GM10248 (cell line): Measurements from ENCODE around the gene ZNF414.

ENCODE experiments used
- CTCF ChIA-PET: fragments of 300-600 bp; sonication (Branson Sonifier 250); formaldehyde crosslinking; extraction: SDS; loops from one replicate; lab custom pipeline; 2021; ENCODE audit warnings: antibody characterized with exemption; lab: Yijun Ruan, JAX
- POLR2A ChIA-PET: fragments of 350-650 bp; sonication (Branson Sonifier 250); formaldehyde crosslinking; extraction: SDS; loops from one replicate; lab custom pipeline; 2020; ENCODE audit warnings: antibody characterized with exemption; lab: Yijun Ruan, JAX
- DNase-seq: peaks from one replicate; pipeline ENCODE4 v3.0.0; 2012; ENCODE audit errors: extremely low spot score
- CTCF ChIP-seq: IDR thresholded peaks from 2 replicates; pipeline ENCODE4 v1.5.1; 2012; ENCODE audit warnings: mild to moderate bottlenecking, low read depth; ENCODE audit errors: extremely low read depth, missing control alignments, control extremely low read depth

The ZNF414 gene

GRCh38 chr19:8468124-8468523, 45.8 kb downstream of the ZNF414 start:
- no peak for TF ChIP-seq CTCF
- POLR2A ChIA-PET, result no interaction called here
- CTCF ChIA-PET, result interaction anchor here (0.7 kb wide), 1 partner anchor 37 kb away, joined by 3 read pairs; no protein-coding TSS in a partner anchor
- no peak for DNase-seq

GRCh38 chr19:8466018-8466417, 47.9 kb downstream of the ZNF414 start:
- TF ChIP-seq CTCF, result no peak
- ChIA-PET CTCF (interaction anchor here (1.9 kb wide), 1 partner anchor 19 kb away, joined by 6 read pairs; no protein-coding TSS in a partner anchor), POLR2A (no interaction called here)
- DNase-seq, result no peak

GRCh38 chr19:8463365-8463764, 50.6 kb downstream of the ZNF414 start:
- no peak for TF ChIP-seq CTCF
- DNase-seq, result no peak
- POLR2A ChIA-PET, result no interaction called here
- CTCF ChIA-PET, result interaction anchor here (1.0 to 1.3 kb wide), 2 partner anchors 12 to 19 kb away, joined by 3 to 5 read pairs; no protein-coding TSS in a partner anchor

GRCh38 chr19:8462571-8462970, 51.4 kb downstream of the ZNF414 start:
- ChIA-PET POLR2A (interaction anchor here (0.8 kb wide), 1 partner anchor 14 kb away, joined by 6 read pairs; no protein-coding TSS in a partner anchor), CTCF (interaction anchor here (1.0 to 1.6 kb wide), 6 partner anchors 9 to 43 kb away, joined by 3 to 8 read pairs (median 4); no protein-coding TSS in a partner anchor)
- no peak for DNase-seq
- TF ChIP-seq CTCF, result no peak

GRCh38 chr19:8461891-8462290, 52.1 kb downstream of the ZNF414 start:
- no peak for DNase-seq
- ChIA-PET POLR2A (interaction anchor here (0.8 kb wide), 1 partner anchor 13 kb away, joined by 6 read pairs; no protein-coding TSS in a partner anchor), CTCF (interaction anchor here (1.1 to 1.6 kb wide), 4 partner anchors 9 to 44 kb away, joined by 3 to 8 read pairs (median 4); no protein-coding TSS in a partner anchor)
- no peak for TF ChIP-seq CTCF

GRCh38 chr19:8461376-8461775, 52.6 kb downstream of the ZNF414 start:
- CTCF ChIA-PET, result interaction anchor here (1.1 to 1.6 kb wide), 3 partner anchors 8 to 12 kb away, joined by 3 to 8 read pairs (median 3); no protein-coding TSS in a partner anchor
- POLR2A ChIA-PET, result no interaction called here
- DNase-seq, result no peak
- TF ChIP-seq CTCF, result no peak
